H1 (cell line): ENCODE results near the gene TTLL5. TPM values are rescaled to one million over a fixed set of nuclear protein-coding genes. Genes with fewer than 3 reads are reported as not detected.
"Not testable (repeated sequence)": the region's sequence is repeated elsewhere in the genome, so short reads cannot be mapped to it uniquely, and the experiment has no call there.

Source experiments
- CTCF ChIA-PET: fragments of 300-600 bp; sonication (Branson Sonifier 250); formaldehyde crosslinking; loops from one replicate; lab custom pipeline; 2021; ENCODE audit not compliant: partially characterized antibody; lab: Charles Lee
- POLR2A ChIA-PET: fragments of 300-600 bp; sonication (Branson Sonifier 250); formaldehyde crosslinking; loops from one replicate; lab custom pipeline; 2021; ENCODE audit warnings: inconsistent platforms; ENCODE audit not compliant: partially characterized antibody; lab: Charles Lee
- DNase-seq, 2 experiments: peaks; one replicate each; pipeline versions ENCODE4 v3.0.0 to v3.0.0-alpha.2; 2010 to 2022; ENCODE audit warnings: low spot score in 2 of 2, low read depth in 1 of 2, mixed read lengths in 1 of 2
- FAIRE-seq: peaks from 2 replicates; lab custom pipeline; 2011; peaks lifted over from hg19 to GRCh38; lab: Jason Lieb, UNC
- H2AFZ ChIP-seq: 2 replicates; pipeline ENCODE4 v1.8.1; 2012; ENCODE audit warnings: low read length, inconsistent platforms
- H2AK5ac ChIP-seq: 2 replicates; pipeline ENCODE4 v1.6.1; 2013; ENCODE audit warnings: low read depth, low read length
- H2BK120ac ChIP-seq: replicated peaks from 2 replicates; pipeline ENCODE3; 2013; ENCODE audit warnings: low read depth, low read length, inconsistent platforms
- H2BK12ac ChIP-seq: 2 replicates; pipeline ENCODE4 v1.6.1; 2013; ENCODE audit warnings: low read depth, low read length
- H2BK15ac ChIP-seq: 2 replicates; pipeline ENCODE4 v1.6.1; 2013; ENCODE audit warnings: low read length
- H2BK20ac ChIP-seq: 2 replicates; pipeline ENCODE4 v1.6.1; 2013; ENCODE audit warnings: low read length
- H2BK5ac ChIP-seq: 2 replicates; pipeline ENCODE4 v1.6.1; 2013; ENCODE audit warnings: low read depth, low read length
- H3K14ac ChIP-seq: 2 replicates; pipeline ENCODE4 v1.6.1; 2013; ENCODE audit warnings: inconsistent platforms; ENCODE audit not compliant: insufficient read length
- H3K18ac ChIP-seq: 2 replicates; pipeline ENCODE4 v1.6.1; 2013; ENCODE audit warnings: low read length; ENCODE audit errors: extremely low read depth
- H3K23ac ChIP-seq: 2 replicates; pipeline ENCODE4 v1.6.1; 2013; ENCODE audit warnings: inconsistent platforms; ENCODE audit not compliant: insufficient read length
- H3K23me2 ChIP-seq: 2 replicates; pipeline ENCODE4 v1.6.1; 2013; ENCODE audit warnings: low read depth, low read length
- H3K27ac ChIP-seq: 2 replicates; pipeline ENCODE4 v1.6.1; 2011; ENCODE audit warnings: low read depth, low read length, inconsistent platforms
- H3K27me3 ChIP-seq, 4 experiments: replicated peaks in 1 of 4; 1 replicate in 1 of 4; 2 replicates in 3 of 4; pipeline versions ENCODE4 v1.6.1 to v1.8.1; 2011 to 2013; ENCODE audit warnings: low read length in 3 of 4, mild to moderate bottlenecking in 3 of 4, inconsistent platforms in 2 of 4, mixed read lengths in 2 of 4, moderate library complexity in 1 of 4; ENCODE audit not compliant: control insufficient read depth in 3 of 4, insufficient read depth in 3 of 4; ENCODE audit errors: extremely low read depth in 1 of 4
- H3K36me3 ChIP-seq, 4 experiments: 2 replicates each; pipeline versions ENCODE4 v1.6.1 to v1.8.1; 2011 to 2013; ENCODE audit warnings: mild to moderate bottlenecking in 4 of 4, low read length in 3 of 4, moderate library complexity in 2 of 4, control low read depth in 1 of 4, inconsistent platforms in 1 of 4; ENCODE audit not compliant: insufficient read depth in 4 of 4, control insufficient read depth in 2 of 4
- H3K4ac ChIP-seq: replicated peaks from 2 replicates; pipeline ENCODE3; 2013; ENCODE audit warnings: low read length, low read depth, mixed read lengths, inconsistent platforms; ENCODE audit not compliant: insufficient read length
- H3K4me1 ChIP-seq, 4 experiments: replicated peaks in 1 of 4; 1 replicate in 1 of 4; 2 replicates in 3 of 4; pipeline versions ENCODE4 v1.6.1 to v1.8.1; 2011 to 2013; ENCODE audit warnings: low read length in 3 of 4, inconsistent platforms in 2 of 4, mixed read lengths in 1 of 4; ENCODE audit not compliant: insufficient read depth in 4 of 4, control insufficient read depth in 3 of 4
- H3K4me2 ChIP-seq, 2 experiments: 2 replicates each; pipeline versions ENCODE4 v1.6.1 to v1.8.1; 2011 to 2013; ENCODE audit warnings: low read depth in 2 of 2, low read length in 2 of 2, control low read depth in 1 of 2, inconsistent platforms in 1 of 2, mild to moderate bottlenecking in 1 of 2; ENCODE audit not compliant: insufficient read depth in 1 of 2
- H3K4me3 ChIP-seq, 4 experiments: fragments of 200-600, 300-600 bp in 1 of 4; sonication (generic), shearing (Covaris generic), sonication (Bioruptor Twin) in 1 of 4; 2 replicates each; pipeline versions ENCODE4 v1.5.1 to v1.8.1; 2011 to 2016; ENCODE audit warnings: low read length in 4 of 4, low read depth in 3 of 4, control low read depth in 2 of 4, inconsistent platforms in 2 of 4, mild to moderate bottlenecking in 2 of 4, mixed read lengths in 1 of 4, moderate library complexity in 1 of 4; ENCODE audit not compliant: insufficient read depth in 2 of 4; ENCODE audit errors: extremely low read depth in 1 of 4
- H3K56ac ChIP-seq: replicated peaks from 2 replicates; pipeline ENCODE3; 2013; ENCODE audit warnings: low read depth, mild to moderate bottlenecking, mixed read lengths, low read length, inconsistent platforms; ENCODE audit not compliant: insufficient read length
- H3K79me1 ChIP-seq: 2 replicates; pipeline ENCODE4 v1.6.1; 2013; ENCODE audit warnings: low read depth, low read length, control low read depth
- H3K79me2 ChIP-seq, 2 experiments: 2 replicates each; pipeline versions ENCODE4 v1.6.1 to v1.8.1; 2012 to 2013; ENCODE audit warnings: low read length in 2 of 2, mild to moderate bottlenecking in 2 of 2, inconsistent platforms in 1 of 2; ENCODE audit not compliant: insufficient read depth in 2 of 2, control insufficient read depth in 1 of 2
- H3K9ac ChIP-seq, 4 experiments: replicated peaks in 1 of 4; 1 replicate in 1 of 4; 2 replicates in 3 of 4; pipeline versions ENCODE4 v1.6.1 to v1.8.1; 2011 to 2013; ENCODE audit warnings: low read depth in 3 of 4, low read length in 3 of 4, control low read depth in 2 of 4, mild to moderate bottlenecking in 2 of 4, moderate library complexity in 2 of 4, inconsistent platforms in 1 of 4; ENCODE audit errors: extremely low read depth in 1 of 4
- H3K9me3 ChIP-seq, 2 experiments: 2 replicates each; pipeline versions ENCODE4 v1.6.1 to v1.8.1; 2012 to 2013; ENCODE audit warnings: mild to moderate bottlenecking in 2 of 2, moderate library complexity in 2 of 2, control low read depth in 1 of 2, inconsistent platforms in 1 of 2, low read depth in 1 of 2, low read length in 1 of 2, mixed read lengths in 1 of 2; ENCODE audit not compliant: insufficient read depth in 2 of 2
- H4K20me1 ChIP-seq, 2 experiments: replicated peaks in 1 of 2; 2 replicates each; pipeline versions ENCODE3 to v1.8.1; 2011 to 2013; ENCODE audit warnings: inconsistent platforms in 2 of 2, low read length in 2 of 2, mild to moderate bottlenecking in 1 of 2; ENCODE audit not compliant: insufficient read depth in 2 of 2, control insufficient read depth in 1 of 2
- H4K5ac ChIP-seq: 2 replicates; pipeline ENCODE4 v1.6.1; 2013; ENCODE audit warnings: low read length, low read depth, mixed read lengths, inconsistent platforms; ENCODE audit not compliant: insufficient read length
- H4K8ac ChIP-seq: 2 replicates; pipeline ENCODE4 v1.8.0; 2013; ENCODE audit warnings: mild to moderate bottlenecking, moderate library complexity, low read length, inconsistent platforms; ENCODE audit not compliant: insufficient read depth; ENCODE audit errors: extremely low read depth
- H4K91ac ChIP-seq: replicated peaks from 2 replicates; pipeline ENCODE3; 2013; ENCODE audit warnings: low read length, mixed read lengths, inconsistent platforms; ENCODE audit not compliant: insufficient read length
- WGBS, 2 experiments: shearing (Covaris generic) in 1 of 2; methylation state at CpG; one replicate each; pipeline versions ENCODE4 v1.1.6 to v1.1.7; 2013 to 2015; ENCODE audit warnings: low lambda C conversion rate in 2 of 2, mixed read lengths in 2 of 2, inconsistent platforms in 1 of 2, low coverage in 1 of 2, missing lambda C conversion rate in 1 of 2; ENCODE audit not compliant: insufficient replicate concordance in 2 of 2, insufficient coverage in 1 of 2, insufficient read length in 1 of 2; ENCODE audit errors: extremely low coverage in 1 of 2, missing lambda C conversion rate in 1 of 2; 5-methylcytosine and 5-hydroxymethylcytosine counted together
- polyA plus RNA-seq, 7 experiments: library from polyadenylated mRNA; depleted of rRNA in 3 of 7; stranded (reverse) in 5 of 7; unstranded in 2 of 7; fragments of >200 nt in 5 of 7; fragments of 200-250 nt in 2 of 7; gene quantifications; 1 replicate in 5 of 7; 2 replicates in 1 of 7; 4 replicates in 1 of 7; pipeline versions ENCODE4 v1.2.1 to v1.2.3, GENCODE V29; 2011 to 2013; ENCODE audit warnings: missing spikeins in 2 of 7, mixed read lengths in 2 of 7
- total RNA-seq: library from RNA; stranded (reverse); fragmentation: NEBNext Ultra II Directional; extraction: Animal tissue kit (Norgen Biotek cat#: 25700); gene quantifications from 2 replicates; pipeline ENCODE4 v1.2.1, GENCODE V29; 2021

TTLL5 gene
- total and polyA plus RNA-seq, 2 of the 8 experiments (the other 6 are each of a cell fraction or from before 2014, with no cell fraction given) = 16.1 to 45.9 TPM

- H2AFZ ChIP-seq, H4K20me1 ChIP-seq, H3K27ac ChIP-seq, H3K27me3 ChIP-seq, CTCF ChIA-PET, H3K14ac ChIP-seq, H2BK15ac ChIP-seq, H3K18ac ChIP-seq, H4K91ac ChIP-seq, H2BK12ac ChIP-seq, H2BK120ac ChIP-seq, H4K5ac ChIP-seq, H3K9me3 ChIP-seq, H3K4me3 ChIP-seq, H3K36me3 ChIP-seq, H3K4ac ChIP-seq, H3K23me2 ChIP-seq, H3K79me1 ChIP-seq, POLR2A ChIA-PET, H3K9ac ChIP-seq, H3K4me2 ChIP-seq, H3K79me2 ChIP-seq, H2AK5ac ChIP-seq, H2BK20ac ChIP-seq, H3K56ac ChIP-seq, FAIRE-seq, H2BK5ac ChIP-seq, H4K8ac ChIP-seq, DNase-seq, H3K23ac ChIP-seq: not testable (repeated sequence)
- WGBS, 2 experiments = 93% methylated on average over 4 of the region's 4 CpGs; no CpG with 5 or more reads in 1 of the 2 experiments
- peaks cover 3 to 13% (median 5%) of the 10 kb centered on the region in 4 experiments; a peak in 6 of 7 replicates for H3K4me1 ChIP-seq
These were observed 259.4 kb downstream of the TTLL5 start for GRCh38 chr14:75920421-75920820.

GRCh38 chr14:75925141-75925840, 264.2 kb downstream of the TTLL5 start:
- H3K79me2 ChIP-seq, H4K5ac ChIP-seq, H2BK15ac ChIP-seq, H3K79me1 ChIP-seq, H3K23me2 ChIP-seq, H3K14ac ChIP-seq, DNase-seq, H3K36me3 ChIP-seq, H2BK5ac ChIP-seq, H4K8ac ChIP-seq, H3K18ac ChIP-seq, H2BK20ac ChIP-seq, POLR2A ChIA-PET, H3K4me2 ChIP-seq, H3K4me1 ChIP-seq, H2BK120ac ChIP-seq, H3K56ac ChIP-seq, H3K27me3 ChIP-seq, H4K20me1 ChIP-seq, H3K9ac ChIP-seq, H2BK12ac ChIP-seq, H2AK5ac ChIP-seq, H3K9me3 ChIP-seq, H3K4me3 ChIP-seq, FAIRE-seq, H4K91ac ChIP-seq, H2AFZ ChIP-seq, H3K27ac ChIP-seq, H3K23ac ChIP-seq, H3K4ac ChIP-seq: not testable (repeated sequence)
- CTCF ChIA-PET = interaction anchor here (1.0 kb wide), 1 partner anchor 57 kb away, joined by 3 read pairs; no protein-coding TSS in a partner anchor
- WGBS, 2 experiments = 85% methylated on average over 10 of the region's 54 CpGs; no CpG with 5 or more reads in 1 of the 2 experiments
